ENCODE data around the gene PCK2. TPM values are rescaled to one million over a fixed set of nuclear protein-coding genes. Genes with fewer than 3 reads are reported as not detected.
A peak's percentile ranks its signal among the peaks of the same experiment; 100 is the strongest.

The PCK2 gene
- total and polyA plus RNA-seq, 2 of the 13 experiments (the other 11 are each of a cell fraction or from before 2014, with no cell fraction given): 129 to 272 TPM

- TF ChIP-seq GTF2F1 (IDR thresholded peaks at IDR 0.05; ENCODE audit: low read length) (peak; percentile 26; the same call in 1 of the 2 replicates), ZNF670 (CRISPR knock-in tag; IDR thresholded peaks at IDR 0.05; ENCODE audit: borderline replicate concordance) (no peak), GPBP1L1 (CRISPR knock-in tag; IDR thresholded peaks at IDR 0.05) (no peak), ZNF691 (CRISPR knock-in tag; IDR thresholded peaks at IDR 0.05; ENCODE audit: borderline replicate concordance, low read depth) (peak; percentile 72; the same call in 1 of the 2 replicates), KLF6 (CRISPR knock-in tag; IDR thresholded peaks at IDR 0.05) (0 out of 2 replicates have a peak, but pooled peaks have one; percentile 50), SIN3A (IDR thresholded peaks at IDR 0.05; ENCODE audit: borderline replicate concordance, low read depth, low read length) (no peak), ZNF652 (CRISPR knock-in tag; IDR thresholded peaks at IDR 0.05; ENCODE audit: borderline replicate concordance, low read depth) (peak; percentile 19; the same call in 1 of the 2 replicates), MEIS2 (CRISPR knock-in tag; IDR thresholded peaks at IDR 0.05) (0 out of 2 replicates have a peak, but pooled peaks have one; percentile 29), TOE1 (CRISPR knock-in tag; IDR thresholded peaks at IDR 0.05) (0 out of 2 replicates have a peak, but pooled peaks have one; percentile 41), ZNF713 (CRISPR knock-in tag; IDR thresholded peaks at IDR 0.05) (no peak), REST (IDR thresholded peaks at IDR 0.05; ENCODE audit: borderline replicate concordance in 1 of 2, low read depth in 1 of 2, low read length in 2 of 2) (no peak), USF2 (IDR thresholded peaks at IDR 0.05; ENCODE audit: low read depth, low read length) (no peak), USF2 (CRISPR knock-in tag; IDR thresholded peaks at IDR 0.05; ENCODE audit: borderline replicate concordance) (no peak), FOXK1 (CRISPR knock-in tag; IDR thresholded peaks at IDR 0.05; ENCODE audit: borderline replicate concordance, low read depth) (peak; percentile 38; the same call in 1 of the 2 replicates), ZSCAN12 (CRISPR knock-in tag; IDR thresholded peaks at IDR 0.05) (no peak), ZBTB49 (CRISPR knock-in tag; IDR thresholded peaks at IDR 0.05; ENCODE audit: borderline replicate concordance) (peak; percentile 96; the same call in 1 of the 2 replicates), PHF21A (CRISPR knock-in tag; IDR thresholded peaks at IDR 0.05) (no peak)
These were observed 35.7 kb upstream of the PCK2 start (continued) for GRCh38 chr14:24058260-24058950.
